HFFc6 (cell line): ENCODE measurements around the gene N4BP3. TPM values are rescaled to one million over a fixed set of nuclear protein-coding genes. Genes with fewer than 3 reads are reported as not detected.
A peak's percentile ranks its signal among the peaks of the same experiment; 100 is the strongest.

ENCODE experiments used
- DNase-seq: peaks from one replicate; pipeline ENCODE4 v3.0.0-alpha.2; 2018
- H3K27ac Mint-ChIP-seq: 2 replicates; pipeline ENCODE4 v1.8.0; 2020; ENCODE audit warnings: mild to moderate bottlenecking, mixed read lengths
- H3K27me3 Mint-ChIP-seq: 2 replicates; pipeline ENCODE4 v1.8.0; 2021; ENCODE audit warnings: mild to moderate bottlenecking, moderate library complexity, mixed read lengths; ENCODE audit not compliant: insufficient read depth
- H3K36me3 Mint-ChIP-seq: 2 replicates; pipeline ENCODE4 v1.8.0; 2021; ENCODE audit warnings: low read depth, mixed read lengths
- H3K4me1 Mint-ChIP-seq: 2 replicates; pipeline ENCODE4 v1.8.0; 2020; ENCODE audit warnings: low read depth, mixed read lengths
- H3K4me3 Mint-ChIP-seq: 2 replicates; pipeline ENCODE4 v1.8.0; 2020; ENCODE audit warnings: mild to moderate bottlenecking, moderate library complexity, mixed read lengths
- H3K9me3 Mint-ChIP-seq: 2 replicates; pipeline ENCODE4 v1.8.0; 2020; ENCODE audit warnings: mild to moderate bottlenecking, mixed read lengths
- total RNA-seq, 6 experiments: library from RNA; stranded (reverse); fragmentation: NEBNext Ultra II Directional; extraction: Animal tissue kit (Norgen Biotek cat#: 25700); gene quantifications; 2 replicates in 1 of 6; 3 replicates in 5 of 6; pipeline ENCODE4 v1.2.3, GENCODE V29; 2021
- TF ChIP-seq, protein P1 (sequence below): fragments of 200-600 bp; sonication (generic); IDR thresholded peaks from 2 replicates; pipeline ENCODE4 v1.5.0; 2021; ENCODE audit warnings: antibody characterized with exemption, mild to moderate bottlenecking

Gene N4BP3
- total RNA-seq, 6 experiments from 2014 or later: 0.03 to 0.05 (median 0.05) TPM; not detected in 3

DNA sequence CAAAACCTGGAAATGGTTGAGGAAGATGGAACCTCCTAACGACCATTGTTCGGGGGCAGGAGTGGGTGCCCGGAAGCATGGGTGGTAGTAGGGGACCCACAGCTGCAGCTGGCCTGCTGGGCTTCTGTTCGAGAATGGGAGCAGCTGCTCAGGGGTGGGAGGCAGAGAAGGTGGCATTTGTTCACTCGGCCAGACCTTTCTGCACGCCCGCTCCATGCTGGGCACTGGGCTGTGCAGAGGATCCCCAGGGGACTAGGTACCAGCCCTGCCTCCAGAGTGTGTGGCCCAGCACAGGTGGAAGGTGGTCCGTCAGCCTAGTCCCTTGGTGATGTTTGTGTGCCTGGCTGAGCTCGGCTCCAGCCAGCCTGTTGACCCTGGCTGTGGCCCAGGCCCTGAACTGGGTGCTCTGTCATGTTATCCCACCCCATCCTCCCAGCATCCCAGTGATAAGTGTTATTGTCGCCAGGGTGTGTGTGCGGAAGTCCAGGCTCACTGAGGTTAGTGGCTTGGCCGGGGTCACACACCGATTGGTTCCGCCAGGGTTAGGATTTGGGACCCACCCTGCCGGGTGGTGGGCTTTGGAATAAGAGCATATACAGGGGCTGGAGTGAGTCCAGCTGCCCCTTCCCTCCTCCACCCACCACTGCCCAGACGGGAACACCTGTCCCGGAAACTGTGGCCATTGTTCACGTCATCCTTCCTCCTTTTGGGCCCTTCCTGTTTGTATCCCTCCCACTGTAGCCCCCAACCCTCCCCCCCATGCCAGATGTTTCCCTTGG lies 4.8 kb downstream of the N4BP3 start:
- Mint-ChIP-seq H3K27me3 (peaks cover 23% of the 10 kb centered on the region), H3K27ac (no peak overlapping the region), H3K4me3 (no peak overlapping the region), H3K9me3 (no peaks in the 10 kb centered on the region), H3K4me1 (no peaks in the 10 kb centered on the region), H3K36me3 (no peaks in the 10 kb centered on the region)
- DNase-seq: no peak
- TF ChIP-seq, protein P1, sequence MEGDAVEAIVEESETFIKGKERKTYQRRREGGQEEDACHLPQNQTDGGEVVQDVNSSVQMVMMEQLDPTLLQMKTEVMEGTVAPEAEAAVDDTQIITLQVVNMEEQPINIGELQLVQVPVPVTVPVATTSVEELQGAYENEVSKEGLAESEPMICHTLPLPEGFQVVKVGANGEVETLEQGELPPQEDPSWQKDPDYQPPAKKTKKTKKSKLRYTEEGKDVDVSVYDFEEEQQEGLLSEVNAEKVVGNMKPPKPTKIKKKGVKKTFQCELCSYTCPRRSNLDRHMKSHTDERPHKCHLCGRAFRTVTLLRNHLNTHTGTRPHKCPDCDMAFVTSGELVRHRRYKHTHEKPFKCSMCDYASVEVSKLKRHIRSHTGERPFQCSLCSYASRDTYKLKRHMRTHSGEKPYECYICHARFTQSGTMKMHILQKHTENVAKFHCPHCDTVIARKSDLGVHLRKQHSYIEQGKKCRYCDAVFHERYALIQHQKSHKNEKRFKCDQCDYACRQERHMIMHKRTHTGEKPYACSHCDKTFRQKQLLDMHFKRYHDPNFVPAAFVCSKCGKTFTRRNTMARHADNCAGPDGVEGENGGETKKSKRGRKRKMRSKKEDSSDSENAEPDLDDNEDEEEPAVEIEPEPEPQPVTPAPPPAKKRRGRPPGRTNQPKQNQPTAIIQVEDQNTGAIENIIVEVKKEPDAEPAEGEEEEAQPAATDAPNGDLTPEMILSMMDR: no peak

DNA sequence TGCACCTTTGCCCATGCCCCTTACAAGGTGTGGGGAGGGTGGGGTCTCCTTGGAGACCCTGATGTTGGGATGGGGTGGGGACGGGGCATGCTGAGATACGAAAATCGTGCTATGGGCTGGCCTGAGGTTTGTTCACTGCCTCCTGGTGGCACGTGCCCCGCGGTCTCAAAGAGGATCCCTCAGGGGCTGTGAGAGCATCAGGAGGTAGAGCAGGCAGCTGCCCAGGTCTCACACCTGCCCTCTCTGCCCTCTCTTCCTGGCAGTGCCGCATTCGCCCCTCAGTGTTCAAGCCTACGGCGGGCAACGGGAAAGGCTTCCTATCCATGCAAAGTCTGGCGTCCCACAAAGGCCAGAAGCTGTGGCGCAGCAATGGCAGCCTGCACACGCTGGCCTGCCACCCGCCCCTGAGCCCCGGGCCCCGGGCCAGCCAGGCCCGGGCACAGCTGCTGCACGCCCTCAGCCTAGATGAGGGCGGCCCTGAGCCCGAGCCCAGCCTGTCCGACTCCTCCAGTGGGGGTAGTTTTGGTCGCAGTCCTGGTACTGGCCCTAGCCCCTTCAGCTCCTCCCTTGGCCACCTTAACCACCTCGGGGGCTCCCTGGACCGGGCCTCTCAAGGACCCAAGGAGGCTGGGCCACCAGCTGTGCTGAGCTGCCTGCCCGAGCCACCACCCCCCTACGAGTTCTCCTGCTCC lies 6.7 kb downstream of the N4BP3 start:
- no peaks in the 10 kb centered on the region for H3K36me3 Mint-ChIP-seq
- no peak overlapping the region for H3K27ac Mint-ChIP-seq
- no peaks in the 10 kb centered on the region for H3K4me1 Mint-ChIP-seq
- H3K4me3 Mint-ChIP-seq: no peak overlapping the region
- H3K27me3 Mint-ChIP-seq: peaks cover 16% of the 10 kb centered on the region
- TF ChIP-seq, protein P1: no peak
- H3K9me3 Mint-ChIP-seq: no peaks in the 10 kb centered on the region
- no peak for DNase-seq

DNA sequence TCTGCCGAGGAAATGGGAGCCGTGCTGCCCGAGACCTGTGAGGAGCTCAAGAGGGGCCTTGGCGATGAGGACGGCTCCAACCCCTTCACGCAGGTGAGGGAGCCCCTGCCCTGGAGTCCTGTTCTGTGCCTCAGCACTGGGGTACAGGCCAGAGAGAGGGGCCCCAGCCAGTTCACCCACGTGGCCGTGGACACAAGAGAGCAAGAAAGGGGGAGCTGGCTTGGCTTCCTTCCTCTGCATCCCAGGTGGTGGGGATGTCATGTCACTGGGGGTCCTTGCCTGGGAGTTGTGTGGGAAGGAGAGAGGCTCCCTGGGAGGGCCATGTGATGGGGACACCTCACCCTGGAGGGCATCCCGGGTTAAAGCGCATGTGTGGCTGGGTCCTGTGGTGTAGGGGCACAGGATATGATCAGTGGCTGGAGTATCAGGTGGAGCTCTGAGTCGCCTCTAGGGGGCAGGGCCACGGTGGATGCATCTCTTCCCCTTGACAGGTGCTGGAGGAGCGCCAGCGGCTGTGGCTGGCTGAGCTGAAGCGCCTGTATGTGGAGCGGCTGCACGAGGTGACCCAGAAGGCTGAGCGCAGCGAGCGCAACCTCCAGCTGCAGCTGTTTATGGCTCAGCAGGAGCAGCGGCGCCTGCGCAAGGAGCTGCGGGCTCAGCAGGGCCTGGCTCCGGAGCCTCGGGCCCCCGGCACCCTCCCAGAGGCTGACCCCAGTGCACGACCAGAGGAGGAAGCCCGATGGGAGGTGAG lies 7.5 kb downstream of the N4BP3 start:
- TF ChIP-seq, protein P1: peak; percentile 66
- Mint-ChIP-seq H3K27ac (no peak overlapping the region), H3K36me3 (no peaks in the 10 kb centered on the region), H3K4me3 (no peak overlapping the region), H3K9me3 (no peaks in the 10 kb centered on the region), H3K27me3 (peaks cover 13% of the 10 kb centered on the region), H3K4me1 (no peaks in the 10 kb centered on the region)
- DNase-seq: peak; percentile 1

DNA sequence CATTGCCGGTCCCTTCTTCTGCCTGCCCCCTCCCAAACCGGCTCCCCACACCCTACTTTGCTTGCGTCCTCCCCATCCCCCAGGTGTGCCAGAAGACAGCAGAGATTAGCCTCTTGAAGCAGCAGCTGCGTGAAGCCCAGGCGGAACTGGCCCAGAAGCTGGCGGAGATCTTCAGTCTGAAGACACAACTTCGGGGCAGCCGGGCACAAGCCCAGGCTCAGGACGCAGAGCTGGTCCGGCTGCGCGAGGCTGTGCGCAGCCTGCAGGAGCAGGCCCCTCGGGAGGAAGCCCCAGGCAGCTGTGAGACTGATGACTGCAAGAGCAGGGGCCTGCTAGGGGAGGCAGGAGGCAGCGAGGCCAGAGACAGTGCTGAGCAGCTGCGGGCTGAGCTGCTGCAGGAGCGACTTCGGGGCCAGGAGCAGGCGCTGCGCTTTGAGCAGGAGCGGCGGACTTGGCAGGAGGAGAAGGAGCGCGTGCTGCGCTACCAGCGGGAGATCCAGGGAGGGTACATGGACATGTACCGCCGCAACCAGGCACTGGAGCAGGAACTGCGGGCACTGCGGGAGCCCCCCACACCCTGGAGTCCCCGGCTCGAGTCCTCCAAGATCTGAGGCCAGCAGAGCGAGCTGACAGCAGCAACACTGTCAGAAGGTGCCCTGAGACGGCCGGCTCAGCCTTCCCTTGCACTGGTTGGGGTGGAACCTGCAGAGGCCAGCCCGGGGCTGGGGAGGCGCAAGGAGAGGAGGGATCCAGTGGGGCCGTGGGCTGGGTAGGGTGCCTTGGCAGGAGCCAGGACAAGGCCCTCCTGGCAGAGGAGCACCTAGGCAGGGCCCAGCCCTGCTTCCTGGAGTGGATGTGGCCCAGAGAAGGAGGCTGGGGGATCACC lies 8.3 kb downstream of the N4BP3 start:
- H3K4me3 Mint-ChIP-seq: no peak overlapping the region
- DNase-seq: no peak
- H3K36me3 Mint-ChIP-seq: no peaks in the 10 kb centered on the region
- no peaks in the 10 kb centered on the region for H3K9me3 Mint-ChIP-seq
- H3K27ac Mint-ChIP-seq: no peak overlapping the region
- peaks cover 11% of the 10 kb centered on the region for H3K27me3 Mint-ChIP-seq
- no peaks in the 10 kb centered on the region for H3K4me1 Mint-ChIP-seq
- TF ChIP-seq, protein P1: no peak

DNA sequence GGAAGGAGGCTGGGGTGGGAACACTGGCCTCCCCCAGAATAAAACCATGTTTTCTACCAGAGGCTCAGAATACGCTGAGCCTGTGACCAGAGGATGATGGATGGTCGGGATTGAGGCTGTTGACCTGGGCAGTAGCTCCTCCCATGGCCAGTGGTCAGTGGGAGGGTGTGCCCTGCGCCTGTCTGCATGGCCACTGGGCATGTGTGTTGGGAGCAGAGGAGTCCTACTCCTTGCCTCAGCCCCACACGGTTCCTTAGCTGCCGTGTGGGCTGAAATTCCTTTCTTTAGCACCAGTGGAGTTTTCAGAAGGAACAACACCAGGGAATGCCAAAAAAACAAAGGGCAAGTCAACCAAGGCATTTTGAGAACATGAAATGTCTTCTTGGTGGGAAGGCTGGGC lies 9.0 kb downstream of the N4BP3 start:
- Mint-ChIP-seq H3K4me1 (no peaks in the 10 kb centered on the region), H3K9me3 (no peaks in the 10 kb centered on the region), H3K36me3 (no peaks in the 10 kb centered on the region), H3K4me3 (no peak overlapping the region), H3K27me3 (peaks cover 10% of the 10 kb centered on the region), H3K27ac (no peak overlapping the region)
- no peak for DNase-seq
- TF ChIP-seq, protein P1: no peak
